GM18526 (cell line): ENCODE results near the gene SPOCK1.

Experiments used
- POLR2A ChIP-seq: IDR thresholded peaks from 3 replicates; pipeline ENCODE4 v1.6.1; 2011; ENCODE audit not compliant: insufficient read length; ENCODE audit errors: extremely low read depth

The SPOCK1 gene

GRCh38 chr5:137034764-137035479 is 464.2 kb downstream of the SPOCK1 start:
- TF ChIP-seq POLR2A = no peak

DNA sequence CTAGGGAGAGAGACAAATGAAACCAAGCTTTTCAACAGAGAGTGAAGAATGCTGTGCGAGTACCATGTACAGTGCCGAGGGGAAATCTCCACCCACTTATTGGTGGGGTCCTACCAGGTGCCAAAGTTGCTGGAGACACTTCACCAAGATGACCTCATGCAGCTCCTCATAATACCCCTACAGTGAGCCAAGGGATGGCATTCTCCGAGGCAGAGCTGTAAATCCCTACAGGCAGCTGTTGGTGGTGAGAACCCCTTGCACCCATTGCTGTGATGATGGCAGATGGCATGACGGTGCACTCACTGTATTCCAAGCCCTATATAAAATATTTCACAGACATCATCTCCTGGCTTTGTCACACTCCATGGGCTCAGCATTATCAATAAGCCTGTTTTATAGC is 464.9 kb downstream of the SPOCK1 start:
- no peak for TF ChIP-seq POLR2A

DNA sequence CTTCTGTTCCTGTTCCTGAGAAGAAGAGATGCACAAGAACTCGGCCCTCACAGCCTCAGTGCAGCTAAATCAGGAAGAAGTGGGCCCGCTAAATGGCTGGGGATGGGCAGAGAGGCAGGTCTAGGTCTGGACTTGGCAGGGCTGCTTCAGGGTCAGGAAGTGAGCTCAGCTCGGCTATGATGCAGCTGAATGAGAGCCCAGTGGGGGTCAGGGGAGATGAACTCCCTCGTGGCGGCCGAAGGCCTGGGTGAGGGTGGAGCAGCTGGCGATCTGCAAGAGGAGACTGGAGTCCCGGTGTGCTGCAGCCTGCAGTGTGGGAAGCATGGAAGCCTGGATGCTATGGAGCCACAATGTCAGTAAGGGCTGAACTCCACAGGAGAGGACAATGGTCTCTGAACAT is 466.2 kb downstream of the SPOCK1 start:
- TF ChIP-seq POLR2A = no peak

DNA sequence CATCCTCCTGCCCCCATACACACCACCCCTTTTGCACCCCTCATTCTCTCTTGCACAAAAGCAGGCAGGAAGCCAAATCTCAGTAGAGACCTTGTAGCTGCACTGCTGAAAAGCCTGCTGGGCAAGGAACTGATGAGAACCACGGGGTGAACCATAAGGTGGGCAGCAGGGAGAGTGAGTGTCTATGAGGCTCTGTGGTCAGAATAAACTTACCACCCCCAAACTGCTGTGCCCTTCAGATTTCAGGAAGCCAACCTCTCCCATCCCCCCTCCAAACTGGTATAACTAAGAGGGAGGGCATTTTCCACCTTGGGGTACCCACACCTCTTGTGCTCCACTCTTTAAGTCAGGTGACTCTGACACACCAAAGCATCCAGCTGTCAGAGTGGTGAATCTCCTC is 471.4 kb downstream of the SPOCK1 start:
- no peak for TF ChIP-seq POLR2A

- no peak for TF ChIP-seq POLR2A
Measured at GRCh38 chr5:137026296-137026695, 472.8 kb downstream of the SPOCK1 start.

DNA sequence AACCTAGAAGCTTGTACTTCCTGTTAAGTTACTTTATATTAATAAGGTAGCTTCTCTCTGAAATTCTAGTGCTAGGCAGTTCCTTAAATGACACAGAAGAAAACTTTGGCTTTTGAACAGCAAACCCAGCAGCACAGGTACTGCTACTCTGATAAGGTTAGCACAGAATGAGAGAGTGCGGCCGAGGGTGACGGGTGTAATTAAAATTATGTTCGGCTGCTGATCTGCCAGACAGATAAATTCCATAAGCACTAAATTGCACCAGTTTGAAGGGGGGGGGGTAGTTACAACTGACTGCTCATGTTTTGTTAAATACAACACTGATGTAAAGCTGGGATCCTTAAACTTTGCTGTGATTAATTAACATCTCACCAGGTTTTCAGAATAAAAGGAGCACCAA is 475.1 kb downstream of the SPOCK1 start:
- TF ChIP-seq POLR2A = no peak

DNA sequence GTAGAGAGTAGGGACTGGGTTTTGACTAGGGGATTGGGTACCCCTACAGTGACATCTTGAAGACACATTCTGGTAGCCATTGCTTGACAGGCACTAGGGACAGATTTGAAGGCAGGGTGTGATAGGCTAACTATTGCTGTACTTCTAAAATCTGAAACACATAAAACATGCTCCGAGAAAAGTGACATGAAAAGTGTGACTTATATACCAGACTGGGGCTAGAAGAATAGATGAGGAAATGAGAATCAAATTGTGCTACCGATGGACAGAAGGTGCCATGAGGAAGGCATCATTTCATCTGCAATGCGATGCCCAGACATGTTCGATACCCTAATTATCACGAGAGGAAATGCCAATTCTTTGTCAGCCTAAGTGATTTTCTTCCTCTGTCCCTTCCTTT is 475.8 kb downstream of the SPOCK1 start:
- no peak for TF ChIP-seq POLR2A

GRCh38 chr5:137022725-137023124 is 476.4 kb downstream of the SPOCK1 start:
- no peak for TF ChIP-seq POLR2A

DNA sequence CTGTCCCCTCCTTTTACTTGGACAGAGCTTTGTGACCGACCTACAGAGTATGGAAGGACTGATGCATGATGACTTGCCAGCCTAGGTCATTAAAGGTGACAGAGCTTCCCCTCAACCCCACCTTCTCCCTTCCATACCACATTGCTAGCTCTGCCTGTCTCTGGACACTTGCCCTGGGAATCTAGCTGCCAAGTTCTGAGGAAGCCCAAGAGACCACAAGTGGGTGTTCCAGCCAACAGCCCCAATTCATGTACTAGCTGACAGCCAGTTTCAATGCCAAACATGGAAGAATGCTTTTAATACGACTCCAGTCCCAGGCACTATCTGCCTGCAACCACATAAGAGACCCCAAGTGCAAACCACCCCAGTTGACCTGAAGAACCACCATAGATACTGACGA is 477.1 kb downstream of the SPOCK1 start:
- no peak for TF ChIP-seq POLR2A

DNA sequence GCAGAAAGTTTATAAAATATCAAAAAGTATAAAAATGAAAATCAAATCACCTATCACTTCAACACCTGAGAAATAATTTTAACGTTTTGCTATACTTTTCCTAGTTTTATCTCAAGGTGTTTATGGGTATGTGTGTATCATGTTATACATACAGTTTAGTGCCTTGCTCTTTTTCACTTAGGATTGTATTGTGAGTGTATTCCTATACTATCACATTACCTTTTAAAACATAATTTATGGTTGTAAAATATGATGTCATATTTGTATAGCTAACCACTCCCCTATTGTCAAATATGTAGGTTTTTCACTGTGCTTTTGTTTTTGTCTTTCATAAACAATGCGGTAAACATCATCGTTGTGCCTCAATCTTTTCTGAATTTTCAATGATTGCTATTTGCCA is 479.9 kb downstream of the SPOCK1 start:
- no peak for TF ChIP-seq POLR2A

DNA sequence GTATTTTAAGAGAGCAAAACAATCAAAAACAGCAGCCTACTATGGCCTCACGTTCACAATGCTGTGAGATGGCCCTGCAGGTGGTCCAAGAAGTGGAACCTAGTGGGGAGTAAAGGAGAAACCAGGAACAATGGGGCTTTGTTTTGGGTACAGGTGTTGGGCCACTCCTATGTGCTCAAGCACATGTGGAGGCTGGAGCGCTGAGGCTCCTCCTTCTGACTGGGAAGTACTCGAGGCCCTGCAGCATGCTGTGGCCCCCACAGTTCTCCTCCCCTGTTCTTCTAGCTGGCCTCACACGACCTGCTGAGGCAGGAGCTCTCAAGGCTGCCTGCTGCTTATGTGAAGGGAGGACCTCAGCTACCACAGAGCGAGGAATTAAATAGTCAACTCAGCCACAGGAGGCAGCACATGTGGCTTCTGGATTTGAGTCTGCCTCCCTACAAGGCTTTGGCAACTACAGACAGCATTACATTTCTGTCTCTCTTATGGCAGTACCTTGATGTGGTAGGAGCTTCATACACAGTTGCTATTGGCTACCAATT is 482.3 kb downstream of the SPOCK1 start:
- no peak for TF ChIP-seq POLR2A

GRCh38 chr5:137015540-137016116 is 483.5 kb downstream of the SPOCK1 start:
- TF ChIP-seq POLR2A = no peak

GRCh38 chr5:137014731-137015130 is 484.4 kb downstream of the SPOCK1 start:
- TF ChIP-seq POLR2A = no peak

GRCh38 chr5:137010226-137010625 is 488.9 kb downstream of the SPOCK1 start:
- no peak for TF ChIP-seq POLR2A

DNA sequence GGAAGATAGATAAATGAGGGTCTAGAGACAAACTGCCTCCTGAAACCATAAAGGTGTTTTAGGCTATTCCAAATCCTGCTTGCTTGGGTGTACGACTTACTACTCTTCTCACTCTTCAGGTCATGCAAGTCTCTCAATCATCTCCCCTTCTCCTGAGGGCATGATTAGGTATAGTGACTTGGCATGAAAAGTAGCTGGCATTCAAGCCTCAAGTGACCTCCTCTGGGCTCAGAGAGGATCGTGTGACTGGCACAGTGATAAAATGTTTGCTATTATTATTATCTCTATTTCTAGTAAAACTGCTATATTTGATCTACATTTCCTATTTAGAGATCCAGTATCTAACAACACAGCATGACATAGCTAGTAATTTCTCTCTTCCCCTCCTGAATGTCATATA is 494.8 kb downstream of the SPOCK1 start:
- TF ChIP-seq POLR2A = no peak

- no peak for TF ChIP-seq POLR2A
Measured at GRCh38 chr5:137001026-137001569, 498.0 kb downstream of the SPOCK1 start.

DNA sequence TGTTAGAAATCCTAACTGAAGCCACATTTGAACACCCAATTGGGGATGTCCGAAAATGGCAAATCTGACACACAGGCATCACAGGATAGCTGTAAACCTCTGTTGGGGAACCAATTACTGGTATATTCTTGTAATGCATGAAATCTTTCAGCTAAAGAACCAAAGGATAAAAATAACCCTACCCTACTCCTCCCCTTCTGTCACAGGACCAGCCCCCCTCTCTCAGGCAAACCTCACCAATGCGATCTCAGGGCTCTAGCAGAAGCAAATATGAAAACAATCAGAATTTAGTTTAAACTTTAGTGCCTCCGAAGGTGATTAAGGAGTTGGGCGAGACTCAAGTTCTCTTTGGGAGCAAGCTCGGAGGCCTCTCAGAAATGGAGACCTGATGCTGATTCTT is 499.3 kb downstream of the SPOCK1 start:
- no peak for TF ChIP-seq POLR2A

DNA sequence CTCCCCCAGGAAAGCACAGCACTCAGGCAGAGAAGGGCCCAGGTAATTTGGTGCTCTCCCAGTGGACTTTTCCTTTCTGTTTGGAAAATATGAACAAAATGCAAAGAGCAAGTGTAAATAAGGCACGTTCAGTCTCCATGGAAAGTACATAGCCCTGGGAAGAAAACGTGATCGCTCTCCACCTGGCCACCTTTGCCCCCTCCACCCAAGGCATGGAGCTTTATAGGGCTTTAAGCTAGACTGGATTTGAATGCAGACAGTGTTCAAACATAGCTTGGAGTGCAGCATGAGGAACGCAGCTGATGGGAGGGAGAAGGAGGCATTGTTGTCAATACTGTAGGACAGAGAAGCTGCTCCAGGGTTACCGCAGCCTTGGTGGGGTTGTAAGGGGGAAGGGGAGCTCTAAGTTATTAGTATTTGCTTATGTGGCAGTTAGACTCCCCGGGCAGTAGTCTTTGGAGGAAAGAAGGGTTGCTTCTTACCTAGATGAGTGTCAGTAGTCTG is 500.2 kb downstream of the SPOCK1 start:
- no peak for TF ChIP-seq POLR2A
